ENCODE data around the gene PCGF1.

The PCGF1 gene

GRCh38 chr2:74536166-74536950 lies 28.9 kb upstream of the PCGF1 start:
- DNase-seq: no peak

DNA sequence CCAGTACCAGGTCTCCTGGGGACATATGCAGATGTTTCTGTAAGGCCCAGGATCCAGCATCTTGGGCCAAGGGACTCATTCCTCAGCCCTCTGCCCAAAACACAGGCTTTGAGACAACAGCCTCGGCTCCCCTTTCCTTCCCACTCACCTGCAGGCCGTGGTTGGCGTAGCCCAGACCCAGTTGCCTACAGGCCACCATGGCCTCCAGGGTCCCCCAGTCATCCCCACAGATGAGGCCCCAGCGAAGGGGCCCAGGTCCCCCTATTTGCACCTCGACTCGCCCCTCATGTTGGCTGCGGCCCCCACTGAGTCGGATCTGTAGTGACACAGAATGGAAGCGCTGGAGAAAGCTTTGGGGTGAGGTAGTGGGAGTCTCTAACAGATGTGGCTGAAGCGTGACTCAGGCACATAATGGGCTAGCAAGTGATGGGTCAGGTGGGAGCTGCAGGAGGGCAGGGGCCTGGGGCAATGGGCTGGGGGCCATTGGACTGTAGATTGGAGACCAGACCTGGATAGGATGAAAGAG lies 28.0 kb upstream of the PCGF1 start:
- no peak for DNase-seq

- no peak for DNase-seq
These were observed 26.9 kb upstream of the PCGF1 start for GRCh38 chr2:74534411-74534810.

- no peak for DNase-seq
These were observed 26.0 kb upstream of the PCGF1 start for GRCh38 chr2:74533464-74533863.

GRCh38 chr2:74532222-74532621 lies 24.7 kb upstream of the PCGF1 start:
- no peak for DNase-seq

- no peak for DNase-seq
These were observed 24.2 kb upstream of the PCGF1 start for GRCh38 chr2:74531666-74532065.

DNA sequence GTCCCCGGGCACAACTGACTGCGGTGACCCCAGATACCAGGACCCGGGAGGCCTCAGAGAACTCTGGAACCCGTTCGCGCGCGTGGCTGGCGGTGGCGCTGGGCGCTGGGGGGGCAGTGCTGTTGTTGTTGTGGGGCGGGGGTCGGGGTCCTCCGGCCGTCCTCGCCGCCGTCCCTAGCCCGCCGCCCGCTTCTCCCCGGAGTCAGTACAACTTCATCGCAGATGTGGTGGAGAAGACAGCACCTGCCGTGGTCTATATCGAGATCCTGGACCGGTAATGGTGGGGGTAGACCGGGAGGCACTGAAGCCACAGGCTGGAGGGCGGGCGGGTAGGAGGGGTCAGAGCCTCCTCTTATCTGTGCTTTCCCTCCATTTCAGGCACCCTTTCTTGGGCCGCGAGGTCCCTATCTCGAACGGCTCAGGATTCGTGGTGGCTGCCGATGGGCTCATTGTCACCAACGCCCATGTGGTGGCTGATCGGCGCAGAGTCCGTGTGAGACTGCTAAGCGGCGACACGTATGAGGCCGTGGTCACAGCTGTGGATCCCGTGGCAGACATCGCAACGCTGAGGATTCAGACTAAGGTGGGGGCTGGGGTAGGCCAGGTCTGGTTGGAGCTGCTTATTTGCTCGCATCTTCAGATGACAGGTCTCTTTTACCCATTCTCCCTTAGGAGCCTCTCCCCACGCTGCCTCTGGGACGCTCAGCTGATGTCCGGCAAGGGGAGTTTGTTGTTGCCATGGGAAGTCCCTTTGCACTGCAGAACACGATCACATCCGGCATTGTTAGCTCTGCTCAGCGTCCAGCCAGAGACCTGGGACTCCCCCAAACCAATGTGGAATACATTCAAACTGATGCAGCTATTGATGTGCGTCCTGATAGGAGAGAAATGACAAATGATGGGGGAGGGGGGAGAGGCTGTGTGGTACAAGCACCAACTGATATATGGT lies 23.0 kb upstream of the PCGF1 start:
- peak; percentile 55 for DNase-seq

DNA sequence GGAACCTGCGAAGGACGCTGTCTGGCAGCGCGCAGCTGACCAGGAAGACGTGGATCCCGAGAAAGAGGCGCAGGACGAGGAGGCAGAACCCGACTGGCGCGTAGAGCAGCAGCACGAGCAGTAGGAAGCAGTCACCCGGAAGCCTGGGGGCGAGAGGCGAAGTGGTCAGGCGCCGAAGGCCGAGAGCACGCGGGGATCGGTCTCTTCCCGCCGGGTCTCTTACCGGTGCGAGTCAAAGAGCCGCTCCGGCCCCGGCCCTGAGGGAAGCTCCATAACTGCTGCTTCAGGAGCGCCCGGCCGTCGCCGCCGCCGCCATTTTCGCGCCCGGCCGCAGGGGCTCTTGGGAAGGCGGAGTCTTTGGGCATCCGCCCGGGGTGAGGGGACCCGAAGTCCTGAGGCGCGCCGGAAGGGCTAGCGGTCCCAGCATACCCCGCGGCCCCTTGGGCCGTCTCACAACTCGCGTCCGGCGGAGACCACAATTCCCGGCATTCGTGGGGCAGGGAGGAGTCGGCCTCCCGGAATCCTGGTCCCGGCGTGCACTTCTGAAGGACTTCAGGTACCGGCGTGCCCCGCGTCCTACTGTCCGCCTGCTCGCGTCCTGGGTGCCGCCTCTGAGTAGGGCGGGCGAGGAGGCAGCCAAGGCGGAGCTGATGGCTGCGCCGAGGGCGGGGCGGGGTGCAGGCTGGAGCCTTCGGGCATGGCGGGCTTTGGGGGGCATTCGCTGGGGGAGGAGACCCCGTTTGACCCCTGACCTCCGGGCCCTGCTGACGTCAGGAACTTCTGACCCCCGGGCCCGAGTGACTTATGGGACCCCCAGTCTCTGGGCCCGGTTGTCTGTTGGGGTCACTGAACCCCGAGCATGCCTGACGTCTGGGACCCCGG lies 22.1 kb upstream of the PCGF1 start, which contains the start of the genes AUP1 and HTRA2:
Gene AUP1 (minus strand): TSS at position 350 of the 882 bp plus-strand sequence. CDS start 77 bp downstream, at position 273.
Gene HTRA2 (plus strand): TSS at position 577 of the 882 bp plus-strand sequence. CDS start 74 bp downstream, at position 651.
- DNase-seq: peak; percentile 93

GRCh38 chr2:74528600-74529356 lies 21.3 kb upstream of the PCGF1 start:
- no peak for DNase-seq

GRCh38 chr2:74527741-74528140 lies 20.2 kb upstream of the PCGF1 start:
- no peak for DNase-seq

- DNase-seq: no peak
These were observed 19.2 kb upstream of the PCGF1 start for GRCh38 chr2:74526649-74527230.

DNA sequence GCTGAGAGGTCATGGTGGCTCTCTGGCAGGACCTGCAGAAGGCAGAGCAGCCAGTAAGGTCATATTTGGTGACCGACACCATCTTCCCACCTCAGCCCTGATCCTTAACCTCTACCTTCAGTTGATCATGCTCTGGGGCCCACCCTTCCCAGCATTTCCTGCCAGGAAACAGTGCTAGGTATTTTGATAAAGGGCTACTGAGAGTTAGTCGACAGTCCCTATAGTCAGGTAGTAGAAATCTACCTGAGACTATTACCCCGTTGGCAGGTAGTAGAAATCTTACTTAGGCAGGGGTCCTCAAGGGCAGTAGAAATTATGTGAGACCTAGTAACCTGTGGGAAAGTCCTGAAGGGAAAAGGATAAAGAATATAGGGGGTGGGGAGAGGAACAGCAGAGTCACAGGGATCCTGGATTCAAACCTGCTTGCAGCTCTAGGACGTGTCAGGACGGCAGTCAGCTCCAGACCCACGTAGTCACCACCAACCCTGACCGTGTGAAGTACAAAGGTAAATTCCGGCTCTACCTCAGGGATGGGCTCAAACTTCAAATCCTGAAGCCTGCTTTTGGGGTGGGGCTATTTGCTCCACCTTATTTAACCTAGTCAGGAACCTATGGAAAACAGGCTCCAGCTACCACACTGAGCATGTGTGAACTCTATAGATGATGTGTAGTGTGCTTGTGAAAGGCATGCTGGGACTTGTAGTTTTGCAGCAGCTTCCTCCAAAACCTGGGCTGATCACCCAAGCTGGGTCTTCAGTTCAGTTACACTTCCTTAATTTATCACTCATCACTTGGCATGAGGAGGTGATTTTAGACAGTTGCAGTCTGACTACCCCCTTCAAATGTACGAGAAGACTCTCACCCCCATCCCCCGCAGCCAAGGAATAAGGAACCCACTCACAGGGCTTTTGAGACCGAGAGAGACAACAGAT lies 18.5 kb upstream of the PCGF1 start, which contains the start of gene DQX1:
Gene DQX1 (minus strand): TSS at position 515 of the 932 bp plus-strand sequence. CDS start 502 bp downstream, at position 13.
- DNase-seq: no peak

GRCh38 chr2:74524955-74525716 lies 17.6 kb upstream of the PCGF1 start:
- DNase-seq: no peak

DNA sequence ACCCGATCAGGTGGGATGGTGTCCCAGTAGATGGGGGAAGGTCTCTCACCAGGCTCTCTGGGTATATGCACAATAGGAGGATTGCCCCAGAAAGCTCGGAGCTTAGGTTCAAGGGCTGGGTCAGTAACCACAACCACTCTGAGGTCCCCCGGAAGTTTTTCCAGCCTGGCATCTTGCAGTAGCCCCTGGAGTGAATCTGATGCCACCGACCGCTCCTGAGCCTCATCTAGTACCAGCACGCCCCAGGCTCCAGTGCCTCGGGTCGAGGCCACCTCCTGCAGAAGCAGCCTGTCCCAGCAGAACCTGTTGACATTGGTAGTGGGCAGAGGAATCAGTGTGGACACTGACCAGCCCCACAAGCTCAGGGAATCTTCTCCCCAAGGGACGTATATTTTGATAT lies 16.5 kb upstream of the PCGF1 start:
- no peak for DNase-seq

DNA sequence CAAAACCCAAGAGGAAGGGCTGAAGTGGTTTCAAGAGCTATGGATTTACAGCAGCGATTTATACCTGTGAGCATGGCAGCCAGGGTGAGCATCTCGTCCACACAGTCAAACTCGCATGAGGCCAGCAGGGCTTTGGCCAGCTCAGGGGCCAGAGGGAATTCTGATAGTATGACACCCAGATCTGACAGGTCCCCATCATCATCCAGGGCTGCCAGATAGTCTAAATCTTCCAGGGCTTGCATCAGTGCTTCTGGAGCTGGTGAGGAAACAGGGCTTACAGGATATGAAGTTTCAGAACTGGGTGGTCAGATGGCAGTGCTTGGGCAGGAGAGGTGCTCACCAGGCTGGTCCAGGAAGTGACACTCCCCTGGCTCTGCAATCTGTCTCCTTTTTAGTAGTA lies 15.0 kb upstream of the PCGF1 start:
- DNase-seq: no peak

GRCh38 chr2:74516650-74517049 lies 9.2 kb upstream of the PCGF1 start:
- DNase-seq: no peak

DNA sequence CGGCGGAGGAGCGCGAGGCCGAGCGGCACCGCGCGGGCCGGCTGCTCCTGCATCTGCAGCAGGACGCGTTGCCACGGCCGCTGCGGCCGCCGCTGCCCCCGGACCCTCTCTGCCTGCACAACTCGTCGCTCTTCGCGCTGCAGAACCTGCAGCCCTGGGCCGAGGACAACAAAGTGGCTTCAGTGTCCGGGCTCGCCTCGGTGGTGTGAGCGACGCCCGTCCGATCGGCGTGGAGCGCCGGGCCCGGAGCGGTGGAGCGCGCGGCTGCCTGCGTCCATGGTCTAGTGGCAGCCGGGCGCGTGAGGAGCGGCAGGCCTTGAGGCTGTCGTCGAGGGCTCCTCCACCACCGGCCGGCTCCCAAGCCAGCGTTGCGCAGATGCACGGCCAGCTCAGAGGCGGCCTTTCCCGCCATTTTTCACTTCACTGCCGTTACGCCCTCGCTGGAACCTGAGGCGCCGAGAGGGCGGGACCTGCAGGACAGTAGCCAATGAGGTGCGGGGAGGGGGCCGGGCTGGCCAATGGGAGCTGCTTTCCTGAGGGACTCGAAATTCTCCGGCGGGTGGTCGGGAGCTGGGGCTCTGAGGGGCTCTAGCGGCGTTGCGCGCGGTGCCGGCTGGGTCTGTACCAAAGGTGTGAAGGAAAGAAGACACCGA lies 8.6 kb upstream of the PCGF1 start:
- peak; percentile 83 for DNase-seq

DNA sequence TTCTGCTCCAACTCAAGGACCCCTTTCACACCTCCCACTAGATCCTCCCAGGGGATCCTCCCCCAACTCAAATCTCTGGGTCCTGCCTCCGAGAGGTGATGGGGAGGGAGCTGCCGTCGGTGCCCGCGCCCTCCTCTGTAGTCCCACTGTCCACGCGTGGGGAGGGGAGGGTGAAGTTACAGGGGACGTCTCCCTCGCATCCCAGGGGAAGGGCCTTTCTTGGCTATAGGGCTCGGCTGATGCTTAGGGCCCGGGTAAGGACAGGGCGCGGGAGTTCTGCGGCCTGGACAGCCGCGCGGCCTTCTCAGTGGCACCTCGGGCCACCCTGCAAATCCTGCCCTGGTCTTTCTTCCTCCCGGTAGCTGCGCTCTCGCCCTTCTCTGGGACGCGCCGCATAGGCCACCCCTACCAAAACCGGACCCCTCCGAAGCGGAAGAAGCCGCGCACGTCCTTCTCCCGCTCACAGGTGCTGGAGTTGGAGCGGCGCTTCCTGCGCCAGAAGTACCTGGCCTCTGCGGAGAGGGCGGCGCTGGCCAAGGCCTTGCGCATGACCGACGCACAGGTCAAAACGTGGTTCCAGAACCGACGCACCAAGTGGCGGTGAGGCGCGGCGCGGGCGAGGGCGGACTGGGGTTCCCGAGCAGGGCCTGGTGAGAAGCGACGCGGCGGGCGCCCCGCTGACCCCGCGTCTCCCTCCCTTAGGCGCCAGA lies 7.9 kb upstream of the PCGF1 start:
- DNase-seq: no peak
